ENCODE results near the gene SESN1.

Gene SESN1

DNA sequence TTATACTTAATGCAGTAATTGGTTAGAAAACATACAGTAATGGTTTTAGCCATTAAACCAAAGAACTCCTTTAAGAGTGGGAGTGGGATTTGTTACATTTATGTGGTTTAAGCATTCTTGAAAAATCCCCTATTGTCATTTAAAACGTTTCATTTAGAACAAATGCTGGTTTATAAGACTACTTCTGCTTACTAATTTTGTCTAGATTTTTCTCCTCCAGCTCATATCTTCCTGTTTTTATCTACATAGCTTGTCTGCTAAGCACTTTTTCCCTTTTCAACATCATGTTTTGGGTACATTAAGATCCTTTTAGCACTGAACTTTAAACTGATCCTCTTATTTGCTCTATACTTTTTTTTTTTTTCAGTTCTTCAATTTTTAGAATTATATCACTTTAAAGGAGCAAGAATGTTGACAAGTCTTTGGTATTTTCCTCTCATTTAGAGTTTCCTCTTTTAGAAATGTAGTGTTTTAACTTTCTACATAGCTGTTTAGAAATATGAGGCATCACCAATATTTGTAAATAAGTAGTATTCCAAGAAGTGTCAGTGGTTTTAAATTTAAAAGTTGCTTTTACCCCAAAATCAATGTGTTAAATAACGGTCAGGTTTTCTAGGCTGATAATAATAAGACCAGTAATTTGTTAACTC is 80.9 kb downstream of the SESN1 start:
- Mint-ChIP-seq H3K27me3 (no peaks in the 10 kb centered on the region), H3K9me3 (no peaks in the 10 kb centered on the region), H3K4me3 (no peak overlapping the region), H3K27ac (ENCODE audit: low read depth) (peak overlapping the region; percentile 18), H3K4me1 (peaks cover 37% of the 10 kb centered on the region), H3K36me3 (ENCODE audit: insufficient read depth) (peaks cover 9% of the 10 kb centered on the region)
- ATAC-seq (replicated peaks; ENCODE audit: extremely low read depth, poor library complexity, severe bottlenecking) (no peak), DNase-seq (ENCODE audit: low spot score in 2 of 2) (no peak)

DNA sequence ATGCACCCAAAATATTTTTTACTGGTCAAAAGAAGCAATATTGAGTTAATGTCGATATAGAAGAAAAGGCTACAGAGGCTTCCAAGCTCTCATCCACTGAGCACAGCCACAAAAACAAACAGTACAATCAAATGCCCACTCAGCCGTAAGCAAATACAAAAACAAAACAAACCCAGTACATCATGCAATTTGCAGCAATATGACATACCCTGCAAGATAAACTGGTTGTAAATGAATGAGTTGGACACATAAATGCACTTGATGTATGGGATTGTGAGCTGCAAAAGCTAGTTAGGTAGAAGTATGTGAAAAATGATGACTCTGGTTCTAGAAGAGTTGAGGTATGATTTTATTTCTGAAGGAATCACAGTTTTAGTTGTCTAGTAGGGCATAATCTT is 83.9 kb downstream of the SESN1 start:
- Mint-ChIP-seq H3K4me1 (peaks cover 48% of the 10 kb centered on the region), H3K9me3 (no peaks in the 10 kb centered on the region), H3K4me3 (peak overlapping the region; percentile 93), H3K27me3 (no peaks in the 10 kb centered on the region), H3K36me3 (ENCODE audit: insufficient read depth) (peaks cover 9% of the 10 kb centered on the region), H3K27ac (ENCODE audit: low read depth) (peak overlapping the region; percentile 99)
- ATAC-seq (replicated peaks; ENCODE audit: extremely low read depth, poor library complexity, severe bottlenecking) (no peak), DNase-seq (ENCODE audit: low spot score in 2 of 2) (no peak)

- Mint-ChIP-seq H3K4me3 (peak overlapping the region; percentile 93), H3K27ac (ENCODE audit: low read depth) (peak overlapping the region; percentile 99), H3K27me3 (no peaks in the 10 kb centered on the region)
Observed at GRCh38 chr6:109009962-109010704, 84.5 kb downstream of the SESN1 start.

DNA sequence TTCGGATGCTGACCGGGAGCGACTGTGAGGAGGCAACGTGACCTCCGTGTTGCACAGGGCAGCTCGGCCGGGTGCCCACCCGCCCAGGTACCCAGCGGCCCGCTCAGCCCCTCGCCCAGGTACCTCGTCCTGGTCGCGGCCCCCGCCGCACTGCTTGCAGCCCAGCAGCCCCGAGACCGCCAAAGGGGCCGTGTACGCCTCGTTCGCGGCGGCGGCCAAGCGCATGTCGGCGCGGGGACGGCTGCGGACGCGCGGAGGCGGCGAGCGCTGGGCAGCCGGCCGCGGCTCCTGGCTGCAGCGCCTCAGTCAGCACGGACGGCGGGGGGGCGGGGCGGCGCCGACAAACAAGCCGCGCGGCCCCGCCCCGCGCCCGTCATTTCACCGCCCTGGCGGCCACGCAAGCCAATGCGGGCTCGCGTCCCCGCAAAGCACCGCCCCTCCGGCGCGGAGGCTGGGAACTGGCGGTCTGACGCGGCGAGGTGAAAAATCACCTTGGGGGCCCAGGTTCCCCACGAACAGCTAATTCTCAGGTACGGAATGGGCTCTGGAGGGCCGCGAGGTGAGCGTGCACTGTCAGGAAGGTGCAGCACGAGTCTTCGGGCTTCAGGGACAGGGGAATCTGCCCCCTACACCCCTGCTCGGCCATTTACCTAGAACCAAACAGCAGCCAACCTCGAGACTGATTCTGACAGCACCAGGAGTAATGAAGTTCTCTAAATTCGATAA is 85.2 kb downstream of the SESN1 start:
- H3K4me1 Mint-ChIP-seq, result peaks cover 51% of the 10 kb centered on the region
- H3K4me3 Mint-ChIP-seq, result peak overlapping the region; percentile 93
- peaks cover 9% of the 10 kb centered on the region for H3K36me3 Mint-ChIP-seq (ENCODE audit: insufficient read depth)
- DNase-seq (ENCODE audit: low spot score in 2 of 2) (peak; percentile 81 to 82), ATAC-seq (replicated peaks; ENCODE audit: extremely low read depth, poor library complexity, severe bottlenecking) (peak; percentile 94)
- no peaks in the 10 kb centered on the region for H3K27me3 Mint-ChIP-seq
- H3K9me3 Mint-ChIP-seq, result no peaks in the 10 kb centered on the region
- peak overlapping the region; percentile 99 for H3K27ac Mint-ChIP-seq (ENCODE audit: low read depth)

More at GRCh38 chr6:109009962-109010704, 84.5 kb downstream of the SESN1 start:
- ATAC-seq (replicated peaks; ENCODE audit: extremely low read depth, poor library complexity, severe bottlenecking) (no peak), DNase-seq (ENCODE audit: low spot score in 2 of 2) (no peak)
- Mint-ChIP-seq H3K9me3 (no peaks in the 10 kb centered on the region), H3K36me3 (ENCODE audit: insufficient read depth) (peaks cover 9% of the 10 kb centered on the region), H3K4me1 (peaks cover 46% of the 10 kb centered on the region)

DNA sequence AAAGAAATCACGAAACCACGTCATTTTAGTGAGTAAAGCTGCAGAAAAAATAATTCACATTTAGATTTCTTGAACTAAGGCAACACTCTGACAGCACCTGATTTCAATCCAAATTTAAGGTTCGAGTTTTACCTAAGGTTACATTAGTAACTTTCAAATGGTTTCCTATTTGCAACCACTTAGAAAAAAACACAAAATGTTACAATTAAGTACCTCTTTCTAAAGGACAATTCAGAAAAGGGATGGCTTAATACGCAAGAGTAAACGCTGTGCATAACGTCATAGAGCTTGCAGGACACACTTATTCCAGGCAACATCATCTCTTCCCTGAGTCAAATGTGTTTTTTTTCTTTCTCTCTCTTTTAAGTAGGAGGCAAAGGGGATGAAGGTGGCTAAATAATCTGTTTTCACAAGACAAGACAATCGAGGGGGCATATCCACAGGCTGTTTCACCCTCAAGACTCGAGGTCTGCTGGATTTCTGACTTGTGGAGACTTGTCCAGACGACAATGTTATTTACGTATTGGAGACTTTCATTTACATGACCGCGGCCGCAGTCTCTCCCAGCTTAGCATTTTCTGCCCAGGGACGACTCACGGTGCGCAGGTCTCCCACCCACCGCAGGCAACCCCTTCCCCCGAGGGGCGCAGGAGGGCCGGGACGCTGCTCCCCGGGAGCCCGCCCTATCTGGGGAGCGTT is 86.0 kb downstream of the SESN1 start:
- peak; percentile 8 for ATAC-seq (replicated peaks; ENCODE audit: extremely low read depth, poor library complexity, severe bottlenecking)
- H3K9me3 Mint-ChIP-seq, result no peaks in the 10 kb centered on the region

DNA sequence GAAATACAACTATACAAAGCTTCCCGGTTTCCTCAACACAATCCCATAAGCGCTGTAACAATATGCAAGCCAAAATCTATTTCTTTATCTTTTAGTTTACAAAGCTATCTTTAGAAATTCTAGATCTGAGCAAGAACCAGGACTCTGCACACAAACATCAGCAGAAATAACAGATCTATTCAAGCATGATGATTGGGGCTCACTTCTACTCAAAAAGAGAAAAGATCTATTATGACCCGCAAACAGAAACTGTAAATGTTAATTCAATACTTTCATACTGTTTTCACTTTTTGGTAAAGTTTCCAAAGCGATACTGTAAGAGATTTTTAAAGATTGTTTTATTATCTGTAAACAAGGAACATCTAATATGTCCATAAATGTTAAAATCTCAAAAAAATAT is 86.6 kb downstream of the SESN1 start:
- Mint-ChIP-seq H3K36me3 (ENCODE audit: insufficient read depth) (peaks cover 9% of the 10 kb centered on the region), H3K27me3 (no peaks in the 10 kb centered on the region), H3K27ac (ENCODE audit: low read depth) (peak overlapping the region; percentile 87), H3K4me1 (peaks cover 45% of the 10 kb centered on the region), H3K4me3 (peak overlapping the region; percentile 93), H3K9me3 (no peaks in the 10 kb centered on the region)
- DNase-seq (ENCODE audit: low spot score in 2 of 2) (no peak), ATAC-seq (replicated peaks; ENCODE audit: extremely low read depth, poor library complexity, severe bottlenecking) (no peak)

More for the DNA sequence above, 86.0 kb downstream of the SESN1 start:
- Mint-ChIP-seq H3K36me3 (ENCODE audit: insufficient read depth) (peaks cover 9% of the 10 kb centered on the region), H3K4me1 (peaks cover 48% of the 10 kb centered on the region), H3K27ac (ENCODE audit: low read depth) (peak overlapping the region; percentile 87), H3K4me3 (peak overlapping the region; percentile 93), H3K27me3 (no peaks in the 10 kb centered on the region)
- no peak for DNase-seq (ENCODE audit: low spot score in 2 of 2)

- no peak for ATAC-seq (replicated peaks; ENCODE audit: extremely low read depth, poor library complexity, severe bottlenecking)
- H3K27me3 Mint-ChIP-seq, result no peaks in the 10 kb centered on the region
- no peaks in the 10 kb centered on the region for H3K9me3 Mint-ChIP-seq
- peaks cover 42% of the 10 kb centered on the region for H3K4me1 Mint-ChIP-seq
- DNase-seq (ENCODE audit: low spot score in 2 of 2), result no peak
- peak overlapping the region; percentile 87 for H3K27ac Mint-ChIP-seq (ENCODE audit: low read depth)
- peaks cover 9% of the 10 kb centered on the region for H3K36me3 Mint-ChIP-seq (ENCODE audit: insufficient read depth)
- H3K4me3 Mint-ChIP-seq, result peak overlapping the region; percentile 93
Observed at GRCh38 chr6:109007521-109007920, 87.1 kb downstream of the SESN1 start.

- Mint-ChIP-seq H3K4me3 (peak overlapping the region; percentile 93), H3K9me3 (no peaks in the 10 kb centered on the region), H3K27me3 (no peaks in the 10 kb centered on the region), H3K36me3 (ENCODE audit: insufficient read depth) (peaks cover 9% of the 10 kb centered on the region), H3K4me1 (peaks cover 46% of the 10 kb centered on the region), H3K27ac (ENCODE audit: low read depth) (peak overlapping the region; percentile 87)
- DNase-seq (ENCODE audit: low spot score in 2 of 2) (no peak), ATAC-seq (replicated peaks; ENCODE audit: extremely low read depth, poor library complexity, severe bottlenecking) (no peak)
Observed at GRCh38 chr6:109006818-109007217, 87.8 kb downstream of the SESN1 start.

DNA sequence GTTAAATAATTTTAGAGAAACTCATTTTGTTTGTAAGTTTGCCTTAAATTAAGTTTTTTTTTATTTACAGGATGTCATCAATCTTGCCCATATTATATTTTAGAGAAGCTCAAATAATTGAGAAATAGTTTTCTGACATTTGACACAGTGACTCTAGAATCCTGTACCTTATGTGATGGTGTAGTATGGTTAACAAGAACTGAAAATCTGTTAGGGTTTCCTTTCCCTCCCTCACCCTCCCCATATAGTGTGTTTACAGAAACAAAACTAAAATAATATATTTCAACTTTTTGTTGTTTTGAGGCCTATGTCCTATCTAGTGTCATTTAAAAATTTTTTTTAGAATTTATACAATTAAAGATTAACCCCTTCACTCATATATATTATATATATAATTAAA is 91.8 kb downstream of the SESN1 start:
- Mint-ChIP-seq H3K27ac (ENCODE audit: low read depth) (no peak overlapping the region), H3K27me3 (no peaks in the 10 kb centered on the region)
- peak; percentile 42 for ATAC-seq (replicated peaks; ENCODE audit: extremely low read depth, poor library complexity, severe bottlenecking)

GRCh38 chr6:109002051-109002697 is 92.5 kb downstream of the SESN1 start:
- Mint-ChIP-seq H3K4me1 (peaks cover 31% of the 10 kb centered on the region), H3K27ac (ENCODE audit: low read depth) (peak overlapping the region; percentile 11), H3K27me3 (no peaks in the 10 kb centered on the region), H3K4me3 (no peak overlapping the region), H3K9me3 (no peaks in the 10 kb centered on the region), H3K36me3 (ENCODE audit: insufficient read depth) (peaks cover 15% of the 10 kb centered on the region)
- DNase-seq (ENCODE audit: low spot score in 2 of 2) (no peak), ATAC-seq (replicated peaks; ENCODE audit: extremely low read depth, poor library complexity, severe bottlenecking) (no peak)

More for the DNA sequence above, 91.8 kb downstream of the SESN1 start:
- Mint-ChIP-seq H3K9me3 (no peaks in the 10 kb centered on the region), H3K4me1 (peaks cover 36% of the 10 kb centered on the region), H3K4me3 (no peak overlapping the region), H3K36me3 (ENCODE audit: insufficient read depth) (peaks cover 13% of the 10 kb centered on the region)
- no peak for DNase-seq (ENCODE audit: low spot score in 2 of 2)

GRCh38 chr6:109001291-109001894 is 93.3 kb downstream of the SESN1 start:
- peaks cover 24% of the 10 kb centered on the region for H3K4me1 Mint-ChIP-seq
- DNase-seq (ENCODE audit: low spot score in 2 of 2) (no peak), ATAC-seq (replicated peaks; ENCODE audit: extremely low read depth, poor library complexity, severe bottlenecking) (no peak)
- H3K27ac Mint-ChIP-seq (ENCODE audit: low read depth), result peak overlapping the region; percentile 11
- H3K27me3 Mint-ChIP-seq, result no peaks in the 10 kb centered on the region
- H3K4me3 Mint-ChIP-seq, result no peak overlapping the region
- H3K36me3 Mint-ChIP-seq (ENCODE audit: insufficient read depth), result peaks cover 18% of the 10 kb centered on the region
- no peaks in the 10 kb centered on the region for H3K9me3 Mint-ChIP-seq

All from central memory CD8-positive, alpha-beta T cell (primary cell).